GM12864 (cell line): ENCODE data around the gene FILIP1L.

Experiments used
- DNase-seq: peaks from one replicate; pipeline ENCODE4 v3.0.0-alpha.2; 2011; ENCODE audit warnings: low read depth
- H3K4me3 ChIP-seq: 2 replicates; pipeline ENCODE4 v1.5.1; 2011; ENCODE audit warnings: mild to moderate bottlenecking, low read depth, low read length, control low read depth
- TF ChIP-seq, protein P1 (sequence below): IDR thresholded peaks from 2 replicates; pipeline ENCODE4 v1.5.1; 2011; ENCODE audit warnings: low read depth, mild to moderate bottlenecking, moderate library complexity, low read length, control low read depth, inconsistent platforms; ENCODE audit errors: missing control alignments

FILIP1L gene

DNA sequence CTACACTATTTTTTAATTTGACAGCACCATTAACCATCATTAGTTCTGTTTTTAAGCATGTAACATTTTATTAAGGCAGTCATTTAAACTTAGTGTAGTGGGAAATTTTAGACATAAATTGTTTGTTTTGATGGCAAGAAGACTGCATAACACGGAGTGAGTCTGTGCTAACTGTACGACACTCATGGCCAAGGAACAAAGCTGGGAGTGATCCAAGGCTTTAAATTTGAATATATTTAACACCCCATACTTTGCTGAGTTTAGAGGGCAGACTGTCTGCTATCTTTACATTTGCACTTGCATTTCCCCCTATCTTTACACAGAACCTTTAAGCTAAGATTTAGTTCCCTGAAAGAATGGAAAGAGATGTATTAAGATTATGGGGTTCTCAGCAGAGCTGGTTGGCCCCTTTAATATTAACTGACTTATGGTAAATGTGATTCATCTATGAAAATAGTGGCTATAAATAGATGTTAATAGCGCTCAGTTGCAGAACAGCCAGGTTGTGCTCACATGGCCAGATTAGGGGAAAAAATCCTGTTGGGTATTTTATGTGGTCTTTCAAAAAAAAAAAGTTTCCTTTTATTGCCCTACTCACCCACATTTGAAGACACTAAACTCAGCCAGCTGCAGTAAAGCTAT lies 175.9 kb downstream of the FILIP1L start:
- TF ChIP-seq, protein P1, sequence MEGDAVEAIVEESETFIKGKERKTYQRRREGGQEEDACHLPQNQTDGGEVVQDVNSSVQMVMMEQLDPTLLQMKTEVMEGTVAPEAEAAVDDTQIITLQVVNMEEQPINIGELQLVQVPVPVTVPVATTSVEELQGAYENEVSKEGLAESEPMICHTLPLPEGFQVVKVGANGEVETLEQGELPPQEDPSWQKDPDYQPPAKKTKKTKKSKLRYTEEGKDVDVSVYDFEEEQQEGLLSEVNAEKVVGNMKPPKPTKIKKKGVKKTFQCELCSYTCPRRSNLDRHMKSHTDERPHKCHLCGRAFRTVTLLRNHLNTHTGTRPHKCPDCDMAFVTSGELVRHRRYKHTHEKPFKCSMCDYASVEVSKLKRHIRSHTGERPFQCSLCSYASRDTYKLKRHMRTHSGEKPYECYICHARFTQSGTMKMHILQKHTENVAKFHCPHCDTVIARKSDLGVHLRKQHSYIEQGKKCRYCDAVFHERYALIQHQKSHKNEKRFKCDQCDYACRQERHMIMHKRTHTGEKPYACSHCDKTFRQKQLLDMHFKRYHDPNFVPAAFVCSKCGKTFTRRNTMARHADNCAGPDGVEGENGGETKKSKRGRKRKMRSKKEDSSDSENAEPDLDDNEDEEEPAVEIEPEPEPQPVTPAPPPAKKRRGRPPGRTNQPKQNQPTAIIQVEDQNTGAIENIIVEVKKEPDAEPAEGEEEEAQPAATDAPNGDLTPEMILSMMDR = no peak
- H3K4me3 ChIP-seq = no peak overlapping the region
- no peak for DNase-seq

DNA sequence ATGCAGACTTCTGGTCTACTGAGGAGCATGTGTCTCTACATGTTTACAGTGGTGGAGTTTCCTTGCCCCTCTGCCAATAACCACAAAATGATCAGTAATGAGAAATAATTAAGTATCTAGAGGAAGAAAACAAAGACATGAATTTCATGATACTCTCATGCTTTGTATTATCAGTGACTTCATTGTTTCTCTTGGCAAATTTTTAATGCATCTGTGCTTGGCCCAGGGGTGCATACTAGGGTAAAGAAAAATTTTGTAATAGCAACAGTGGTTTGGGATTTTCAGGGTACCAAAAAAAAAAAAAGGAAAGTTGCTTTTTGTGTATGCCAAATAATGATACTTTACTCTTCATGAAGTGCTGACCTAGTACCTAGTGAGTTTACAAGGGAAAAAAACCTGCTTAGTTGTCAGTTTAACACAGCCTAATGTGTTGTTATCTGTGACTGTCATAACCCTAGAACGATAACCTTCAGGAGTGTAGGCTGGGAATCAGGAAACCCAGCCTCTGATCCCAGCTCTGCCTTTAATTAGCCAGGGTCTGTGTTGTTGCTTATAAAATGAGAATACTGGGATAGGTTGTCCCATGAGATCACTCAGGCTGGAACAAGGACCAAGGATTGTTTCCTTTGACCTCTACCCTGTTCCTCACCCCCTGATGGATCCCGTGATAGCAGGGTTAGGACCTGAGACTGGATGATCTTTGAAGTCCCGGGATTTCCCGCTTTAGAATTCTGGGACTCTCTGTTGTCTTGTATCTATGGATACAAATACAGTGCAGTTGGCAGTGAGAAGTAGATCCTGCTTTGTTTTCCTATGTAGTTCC lies 179.1 kb downstream of the FILIP1L start:
- no peak overlapping the region for H3K4me3 ChIP-seq
- TF ChIP-seq, protein P1 = no peak
- DNase-seq = no peak

DNA sequence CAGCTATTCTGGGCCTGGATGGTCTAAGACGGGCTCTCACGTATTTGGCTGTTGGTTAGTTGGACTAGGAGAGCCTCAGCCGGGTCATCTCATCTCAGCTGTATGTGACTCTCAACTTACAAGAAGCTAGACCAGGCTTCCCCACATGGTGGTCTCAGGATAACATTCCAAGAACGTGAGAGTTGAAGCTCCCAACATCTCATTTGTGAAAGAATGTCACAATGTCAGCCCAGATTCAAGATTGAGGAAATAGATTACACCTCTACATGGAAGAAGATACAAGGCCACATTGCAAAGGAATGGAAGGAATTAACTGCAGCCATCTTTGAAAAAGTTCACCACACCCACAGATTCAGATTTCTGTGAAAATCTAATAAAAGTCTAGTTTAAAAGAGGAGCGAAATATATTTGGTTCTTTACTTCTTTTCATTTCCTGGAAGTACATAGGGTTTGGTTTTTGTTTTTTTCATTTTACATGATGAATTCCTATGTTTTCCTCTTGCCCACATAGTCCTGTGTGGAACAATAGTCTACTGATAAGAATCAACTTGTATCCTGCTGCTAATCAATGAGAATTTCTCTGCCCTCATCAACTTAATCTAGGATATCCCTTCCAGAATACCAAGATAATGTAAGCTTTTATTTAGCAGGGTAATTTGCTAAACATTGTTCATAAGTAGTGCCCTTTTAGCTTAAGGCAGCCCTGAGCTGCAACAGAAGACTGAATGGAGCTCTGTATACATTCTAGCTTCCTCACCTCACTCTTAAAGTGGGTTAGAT lies 180.1 kb downstream of the FILIP1L start:
- no peak for DNase-seq
- no peak overlapping the region for H3K4me3 ChIP-seq
- TF ChIP-seq, protein P1 = no peak

DNA sequence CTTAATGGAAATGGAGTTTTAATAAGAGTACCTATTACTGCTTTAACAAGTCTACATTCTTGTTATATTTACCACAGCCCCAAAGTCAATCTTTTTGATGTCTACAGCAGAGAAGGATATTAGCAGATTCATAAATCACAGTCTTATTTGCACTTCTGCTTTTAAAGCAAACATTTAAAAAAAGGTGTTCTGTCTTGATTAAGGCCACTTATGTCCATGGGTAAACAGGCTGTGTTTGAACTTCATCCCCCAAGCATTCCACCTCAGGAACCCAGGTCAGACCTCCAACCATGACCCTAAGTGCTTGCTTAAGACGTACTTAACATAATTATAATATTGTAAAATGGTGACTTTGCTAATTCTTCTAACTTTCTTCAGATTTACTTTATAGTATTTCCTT lies 183.2 kb downstream of the FILIP1L start:
- DNase-seq = no peak
- no peak overlapping the region for H3K4me3 ChIP-seq
- TF ChIP-seq, protein P1 = no peak

DNA sequence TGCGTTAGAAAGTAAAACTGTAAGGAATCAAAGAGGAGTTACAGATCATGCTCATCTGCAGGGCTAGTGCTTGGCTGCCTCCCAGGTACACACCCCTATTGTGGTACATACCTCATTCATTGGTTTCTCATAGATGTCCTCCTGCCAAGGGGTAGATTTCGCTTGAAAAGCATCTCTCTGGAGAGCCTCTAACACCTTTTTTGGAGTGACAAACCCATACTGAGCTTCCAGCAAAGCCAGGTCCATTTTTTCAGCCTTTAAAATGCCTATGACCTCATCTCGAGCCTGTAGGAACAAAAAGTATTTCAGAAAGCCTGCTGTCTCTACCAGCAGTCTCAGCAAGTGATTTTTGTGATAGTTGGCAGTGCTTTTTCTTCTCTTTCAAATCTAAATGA lies 184.6 kb downstream of the FILIP1L start:
- DNase-seq = no peak
- TF ChIP-seq, protein P1 = no peak

DNA sequence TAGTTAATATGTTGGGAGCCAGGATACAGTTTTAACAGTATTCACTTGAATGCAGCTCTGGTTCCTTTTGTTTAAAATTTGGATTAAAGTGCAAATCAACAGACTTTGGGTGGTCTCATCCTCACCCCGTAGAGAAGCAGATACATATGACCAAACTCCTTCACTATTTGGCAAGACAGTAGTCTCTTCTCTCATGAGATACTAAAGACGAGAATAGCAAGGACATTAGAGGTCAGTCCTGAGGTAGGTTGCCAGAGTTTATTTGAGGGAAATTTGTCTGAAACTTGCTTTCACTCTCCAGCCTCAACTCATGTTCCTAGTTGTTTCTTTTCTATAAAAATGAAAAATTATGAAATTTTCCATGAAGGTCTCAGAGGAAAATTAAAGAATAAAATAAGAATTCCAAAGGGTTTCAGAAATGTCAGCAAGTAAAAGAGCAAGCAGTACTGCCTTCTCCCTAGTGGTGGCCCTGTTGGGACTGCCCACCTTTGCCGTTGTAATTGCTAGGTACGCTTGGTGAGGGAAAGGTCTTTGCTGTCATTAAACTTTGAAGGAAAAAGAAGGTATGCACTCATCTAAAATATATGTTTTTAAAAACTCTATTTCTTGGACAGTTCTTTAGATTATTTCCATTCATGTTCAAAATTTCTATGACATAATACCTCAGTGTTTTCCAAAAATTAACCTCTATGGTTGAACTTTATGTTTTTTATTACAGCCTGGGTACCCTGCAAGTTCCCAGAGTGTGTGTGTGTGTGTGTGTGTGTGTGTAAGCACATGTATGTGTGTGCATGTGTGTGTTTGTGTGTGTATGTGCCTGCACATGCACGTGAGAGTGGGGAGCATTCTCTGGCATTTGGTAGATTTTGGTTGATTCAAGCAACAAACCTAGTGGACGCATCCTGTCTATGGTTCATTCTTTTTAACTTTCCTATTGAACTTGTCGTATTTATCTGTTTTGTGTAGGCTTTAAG lies 185.2 kb downstream of the FILIP1L start:
- H3K4me3 ChIP-seq = no peak overlapping the region
- no peak for DNase-seq
- TF ChIP-seq, protein P1 = no peak

More for the DNA sequence above, 184.6 kb downstream of the FILIP1L start:
- H3K4me3 ChIP-seq = no peak overlapping the region
